NCI-H526 (cell line): Measurements from ENCODE around the gene EXOC4.
"Not testable (repeated sequence)": the region's sequence is repeated elsewhere in the genome, so short reads cannot be mapped to it uniquely, and the experiment has no call there.

ENCODE experiments used
- DNase-seq, 2 experiments: peaks; one replicate each; lab custom pipeline; 2025; lab: John Stamatoyannopoulos, UW

The EXOC4 gene

DNA sequence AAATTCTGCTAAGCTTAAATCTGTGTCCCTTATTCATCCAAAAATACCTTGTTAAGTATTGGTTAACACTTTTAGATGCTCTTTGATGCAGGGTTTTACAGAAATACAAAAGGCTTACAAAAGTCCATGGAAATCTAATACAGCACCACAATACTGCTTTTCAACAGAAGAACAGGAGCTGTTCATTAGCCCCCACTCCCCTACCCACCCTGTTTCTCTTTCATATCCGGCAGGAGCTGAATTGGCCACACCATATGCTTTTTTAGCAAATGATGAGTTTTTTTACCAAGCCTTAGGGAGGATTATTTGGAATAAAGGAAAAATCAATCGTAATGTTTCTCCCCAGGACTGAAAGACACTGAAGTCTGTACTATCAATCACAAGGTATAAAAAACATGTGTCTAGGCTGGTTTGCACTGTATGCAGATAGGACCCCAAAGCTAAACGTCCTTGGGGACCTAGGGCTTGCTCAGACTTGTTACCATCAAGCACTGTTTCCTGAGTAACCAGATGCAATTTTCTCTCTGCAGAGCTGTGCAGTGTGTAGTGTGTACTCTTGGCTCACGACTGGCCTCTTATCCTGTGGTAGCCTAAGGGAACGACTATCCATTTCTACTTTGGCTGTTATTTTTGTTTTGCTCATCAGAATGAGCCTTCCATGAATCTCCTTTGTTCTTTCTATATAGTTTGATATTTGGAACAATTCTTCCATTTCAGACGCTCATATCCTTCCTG is 731.0 kb downstream of the EXOC4 start:
- DNase-seq = peak; percentile 57 to 69

DNA sequence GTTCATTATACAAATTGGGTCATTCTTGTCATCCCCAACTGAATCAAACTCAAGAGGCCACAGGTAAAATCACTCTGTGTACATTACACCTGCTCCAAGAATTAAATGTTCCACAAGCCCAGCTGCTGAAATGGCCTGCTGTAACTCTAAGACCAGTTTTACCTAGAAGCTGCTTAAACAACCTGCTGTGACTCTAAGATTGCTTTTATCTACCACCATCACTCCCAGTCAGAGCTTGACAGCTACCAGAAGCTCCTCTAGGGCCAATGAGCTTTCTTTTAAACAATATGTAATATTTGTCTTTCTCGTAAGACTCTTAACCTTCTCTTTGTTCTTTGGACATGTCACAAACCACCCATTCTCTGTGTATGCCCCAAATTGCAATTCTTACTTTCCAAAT is 732.4 kb downstream of the EXOC4 start:
- no peak for DNase-seq

DNA sequence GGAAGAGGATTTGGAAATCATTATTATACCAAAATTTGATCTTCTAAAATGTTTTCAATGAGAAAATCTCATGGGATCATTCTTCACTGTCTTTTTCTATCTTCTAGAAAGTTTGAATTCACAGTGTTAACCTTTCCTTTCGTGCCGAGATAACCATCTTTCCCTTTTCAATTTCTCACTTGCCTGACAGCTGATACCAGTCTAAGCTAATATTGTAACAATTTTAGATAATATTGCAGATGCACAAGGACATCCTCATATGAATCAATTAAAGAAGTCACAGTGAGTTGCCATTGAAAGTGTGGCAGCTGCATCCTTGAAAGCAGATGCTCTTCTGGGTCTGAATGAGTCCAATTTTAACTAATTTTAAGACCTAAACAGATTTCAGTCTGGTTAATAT is 734.7 kb downstream of the EXOC4 start:
- DNase-seq = no peak

DNA sequence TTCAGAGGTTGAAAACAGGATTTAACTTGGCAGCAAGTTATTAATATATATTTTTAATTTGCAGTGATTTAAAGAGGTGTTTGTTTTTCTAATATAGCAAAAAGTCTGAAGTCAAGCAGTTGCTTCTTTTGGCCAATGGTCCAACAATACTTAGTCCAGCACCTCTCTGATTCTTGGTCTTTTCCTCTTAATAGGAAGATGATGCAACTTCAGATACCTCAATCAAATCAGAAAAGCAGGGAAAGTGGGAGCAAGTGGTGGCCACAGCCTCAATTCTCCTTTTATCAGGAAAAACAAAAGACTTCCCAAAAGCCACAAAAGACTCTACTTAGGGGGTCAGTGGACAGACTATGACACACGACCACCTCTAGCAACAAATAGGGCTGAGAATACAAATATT is 740.7 kb downstream of the EXOC4 start:
- no peak for DNase-seq

DNA sequence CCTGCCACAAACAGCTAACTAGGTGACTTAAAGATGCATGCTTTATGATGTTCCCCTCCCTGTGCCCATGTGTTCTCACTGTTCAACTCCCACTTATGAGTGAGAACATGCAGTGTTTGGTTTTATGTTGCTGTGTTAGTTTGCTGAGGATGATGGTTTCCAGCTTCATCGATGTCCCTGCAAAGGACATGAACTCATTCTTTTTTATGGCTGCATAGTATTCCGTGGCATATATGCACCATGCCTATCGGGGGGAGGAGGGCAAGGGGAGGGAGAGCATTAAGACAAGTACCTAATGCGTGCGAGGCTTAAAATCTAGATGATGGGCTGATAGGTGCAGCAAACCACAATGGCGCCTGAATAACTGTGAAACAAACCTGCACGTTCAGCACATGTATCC is 741.2 kb downstream of the EXOC4 start:
- DNase-seq = not testable (repeated sequence)

DNA sequence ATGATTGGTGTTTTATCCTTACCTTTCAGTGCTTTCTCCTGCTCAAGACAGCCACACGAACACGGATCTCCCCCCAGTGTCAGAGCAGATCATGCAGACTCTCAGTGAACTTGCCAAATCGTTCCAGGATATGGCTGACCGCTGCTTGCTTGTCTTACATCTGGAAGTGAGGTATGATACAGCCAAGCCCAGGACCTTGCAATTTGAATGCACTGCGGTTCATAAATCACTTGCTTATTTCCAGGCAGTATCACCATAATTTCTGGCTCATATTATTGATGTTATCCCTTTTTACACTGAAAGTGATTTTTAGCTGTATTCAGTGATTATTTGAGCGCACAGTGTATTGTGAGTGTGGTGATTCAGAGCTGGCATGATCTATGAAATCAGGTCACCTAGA is 744.6 kb downstream of the EXOC4 start:
- DNase-seq = no peak

DNA sequence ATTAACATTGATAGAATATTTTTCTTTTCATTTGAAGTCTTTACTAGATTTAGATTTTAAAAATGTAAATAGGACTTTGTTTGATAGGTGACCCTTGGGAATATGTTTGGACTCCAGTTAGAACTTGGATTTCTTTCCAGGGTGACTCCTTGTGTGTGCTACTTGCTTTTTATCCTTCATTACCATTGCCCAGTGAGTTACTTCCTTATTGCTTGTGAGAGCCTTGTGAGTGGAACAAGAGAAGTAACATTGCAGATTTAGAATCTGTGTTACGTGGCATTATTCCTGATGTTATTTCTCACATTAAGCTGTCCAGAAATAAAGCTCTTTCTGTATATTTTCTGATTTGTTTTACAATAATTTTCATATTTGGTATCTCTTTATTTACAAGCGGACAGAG is 746.3 kb downstream of the EXOC4 start:
- no peak for DNase-seq

DNA sequence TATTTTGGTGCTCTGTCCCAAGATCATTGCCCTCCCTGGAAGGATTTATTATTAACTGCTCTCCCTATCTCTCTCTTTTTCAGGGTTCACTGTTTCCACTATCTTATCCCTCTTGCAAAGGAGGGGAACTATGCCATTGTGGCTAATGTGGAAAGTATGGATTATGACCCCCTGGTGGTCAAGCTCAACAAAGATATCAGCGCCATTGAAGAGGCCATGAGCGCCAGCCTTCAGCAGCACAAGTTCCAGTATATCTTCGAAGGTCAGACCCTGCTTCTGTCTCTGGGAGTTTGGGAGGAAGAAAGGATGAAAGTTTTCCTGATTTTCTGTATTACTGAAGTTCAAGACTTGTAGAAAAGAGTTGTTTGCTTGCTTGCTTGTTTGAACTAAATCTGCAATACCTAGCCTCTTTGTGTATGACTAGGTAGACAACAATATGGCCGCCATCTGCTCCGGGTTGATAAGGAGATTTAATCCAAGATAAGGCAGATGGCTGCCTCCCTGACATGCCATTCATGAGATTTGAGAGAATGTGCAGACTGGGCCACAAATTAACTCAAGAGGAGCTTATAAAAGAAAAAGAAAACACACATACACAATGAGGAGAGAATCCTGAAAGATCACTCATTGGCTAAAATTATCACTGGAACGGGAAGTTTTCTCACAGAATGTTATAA is 752.1 kb downstream of the EXOC4 start:
- no peak for DNase-seq

DNA sequence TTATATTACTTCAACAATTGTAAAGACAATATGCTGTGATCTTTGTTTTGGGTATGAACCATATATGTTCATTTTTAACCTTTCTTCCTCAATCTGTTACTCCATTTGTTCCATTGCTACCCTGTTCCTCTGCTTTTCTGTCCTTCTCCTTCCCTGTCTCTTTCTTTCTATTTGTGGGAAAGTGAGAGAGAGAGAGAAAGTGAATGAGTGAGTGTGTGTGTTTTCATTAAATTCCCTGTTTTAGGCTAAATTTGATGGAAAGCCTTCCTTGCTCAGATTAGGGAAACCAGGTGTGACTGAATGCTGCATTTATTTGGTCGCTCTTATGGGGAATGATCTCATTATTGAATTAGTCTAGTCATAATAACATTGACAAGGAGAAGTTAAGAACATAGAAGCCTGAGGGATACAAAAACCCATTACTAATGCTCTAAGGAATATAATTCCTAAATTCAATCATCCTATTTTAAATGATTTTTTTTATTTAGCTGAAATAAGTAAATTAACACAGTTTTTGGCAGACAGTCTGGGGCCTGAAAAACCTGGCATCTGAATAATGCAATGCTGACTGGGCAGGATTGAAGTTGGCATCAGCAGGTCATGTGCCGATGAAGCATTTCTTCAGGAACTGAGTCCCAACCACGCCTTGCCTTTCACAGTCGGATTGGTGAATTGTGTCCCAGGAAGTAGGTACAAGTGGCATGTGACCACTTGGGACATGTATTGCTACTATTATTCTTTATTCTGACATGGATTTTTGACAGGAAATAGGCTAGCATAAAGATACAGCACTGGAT is 756.6 kb downstream of the EXOC4 start:
- no peak for DNase-seq

DNA sequence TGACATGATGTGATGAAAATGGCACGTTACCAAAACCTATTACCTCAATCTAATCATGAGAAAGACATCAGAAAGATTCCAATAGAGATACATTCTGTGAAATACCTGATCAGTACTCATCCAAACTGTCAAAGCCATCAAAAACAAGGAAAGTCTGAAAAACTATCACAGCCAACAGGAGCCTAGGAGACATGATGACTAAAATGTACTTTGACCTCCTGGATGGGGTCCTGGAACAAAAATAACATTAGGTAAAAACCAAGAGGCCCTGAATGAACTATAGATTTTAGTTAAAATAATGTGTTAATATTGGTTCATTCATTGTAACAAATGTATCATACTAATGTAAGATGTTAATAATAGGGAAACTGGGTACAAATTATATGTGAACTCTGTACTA is 760.4 kb downstream of the EXOC4 start:
- no peak for DNase-seq

DNA sequence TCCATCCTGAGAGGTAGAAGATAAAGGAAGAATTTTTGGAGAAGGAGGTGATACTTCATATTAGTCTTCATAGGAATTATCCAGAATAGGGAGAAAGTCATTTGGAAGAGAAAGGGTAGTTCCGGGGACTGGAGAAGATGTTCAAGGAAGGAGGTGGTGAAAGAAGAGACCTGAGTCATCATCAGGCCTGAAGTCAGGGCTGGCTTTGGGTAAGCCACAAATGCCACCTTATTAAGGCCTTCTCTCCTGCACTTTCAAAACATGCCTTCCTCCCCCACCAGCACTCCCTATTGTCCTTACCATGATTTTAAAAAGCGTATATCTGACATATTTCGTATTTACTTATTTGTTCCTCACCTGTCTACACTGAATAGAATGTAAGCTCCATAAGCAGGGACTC is 762.1 kb downstream of the EXOC4 start:
- DNase-seq = no peak

DNA sequence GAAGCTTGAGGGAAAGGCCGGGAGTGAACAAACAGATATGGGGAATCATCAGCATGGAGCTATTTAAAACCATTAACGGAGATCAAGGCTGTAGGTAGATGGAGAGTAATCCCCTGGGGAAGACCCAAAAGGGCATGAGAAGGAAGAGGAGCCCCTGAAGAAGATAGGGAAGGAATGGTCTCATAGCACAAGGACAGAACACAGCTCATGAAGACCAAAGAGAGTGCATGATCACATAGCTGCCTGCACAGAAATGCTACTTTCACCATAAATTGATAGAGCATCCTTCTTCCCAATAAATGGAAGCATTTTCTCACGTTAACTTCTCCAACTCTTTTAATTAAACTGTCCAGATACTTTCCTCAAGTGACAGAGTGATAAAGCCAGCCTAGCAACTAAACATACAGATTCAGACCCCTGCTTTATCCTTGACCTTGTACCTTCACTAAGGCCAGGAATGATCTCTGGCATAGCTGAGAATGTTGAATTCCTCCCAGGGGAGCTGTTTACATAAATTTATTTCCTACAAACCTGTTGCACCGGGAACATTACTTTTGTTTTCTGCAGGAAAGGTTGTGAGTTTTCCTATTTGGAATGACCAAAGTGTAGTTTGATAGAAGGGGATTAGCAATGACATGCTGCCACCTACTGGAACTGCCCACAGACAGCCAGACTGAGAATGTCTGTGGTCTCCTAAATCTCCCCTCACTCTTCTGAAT is 763.5 kb downstream of the EXOC4 start:
- peak; percentile 44 to 76 for DNase-seq

DNA sequence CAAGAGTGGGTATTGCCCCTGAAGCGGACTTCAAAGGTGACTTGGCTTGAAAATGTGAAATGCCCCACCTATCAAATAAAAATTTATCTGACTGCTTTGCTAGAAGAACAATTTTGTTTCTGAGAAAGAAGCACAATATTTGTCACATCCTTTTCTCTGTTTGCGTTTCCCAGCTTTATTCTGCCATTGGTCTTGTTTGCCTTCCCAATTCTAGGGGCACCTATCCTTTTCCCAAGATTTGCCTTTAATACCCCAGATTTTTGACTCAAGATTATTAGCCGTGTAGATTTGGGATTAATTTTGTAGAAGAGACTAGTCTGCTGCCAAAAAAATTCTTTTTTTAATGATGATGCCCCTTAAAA is 764.0 kb downstream of the EXOC4 start:
- DNase-seq = no peak

DNA sequence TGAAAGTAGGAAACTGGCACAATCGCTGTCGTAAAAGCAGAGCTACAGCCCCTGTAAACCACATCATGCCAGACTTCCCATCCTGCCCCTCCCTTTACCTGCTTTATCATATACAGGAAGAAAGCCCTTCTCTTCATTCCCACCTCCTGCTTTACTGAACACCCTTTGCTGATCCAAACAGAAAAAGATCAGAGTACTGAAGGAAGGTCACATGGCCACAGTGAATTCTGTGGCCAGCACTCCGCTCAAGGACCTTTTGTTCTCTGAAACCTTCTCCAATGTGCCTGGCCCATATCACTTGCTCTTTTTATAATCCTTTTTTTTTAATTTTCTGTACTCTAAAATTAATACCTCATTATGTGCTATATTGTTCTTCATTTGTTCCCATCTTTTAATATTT is 765.4 kb downstream of the EXOC4 start:
- DNase-seq = no peak

DNA sequence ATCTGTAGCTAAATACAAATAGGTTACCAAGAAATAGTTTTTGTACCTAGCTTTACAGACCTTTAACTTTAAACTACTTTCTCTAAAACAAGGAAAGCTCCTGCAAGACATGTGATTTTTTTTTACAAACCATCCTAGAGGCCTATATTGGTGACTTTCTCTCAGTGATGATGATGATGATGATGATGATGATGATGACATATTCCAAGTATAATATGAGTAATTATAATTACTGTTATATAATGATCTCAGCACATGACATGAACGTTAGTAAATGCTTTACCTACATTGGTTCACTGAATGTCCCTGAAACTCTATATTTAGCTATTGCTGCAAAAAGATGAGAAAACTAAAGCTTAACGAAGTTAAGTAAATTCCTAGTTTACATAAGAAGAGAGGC is 766.4 kb downstream of the EXOC4 start:
- no peak for DNase-seq

DNA sequence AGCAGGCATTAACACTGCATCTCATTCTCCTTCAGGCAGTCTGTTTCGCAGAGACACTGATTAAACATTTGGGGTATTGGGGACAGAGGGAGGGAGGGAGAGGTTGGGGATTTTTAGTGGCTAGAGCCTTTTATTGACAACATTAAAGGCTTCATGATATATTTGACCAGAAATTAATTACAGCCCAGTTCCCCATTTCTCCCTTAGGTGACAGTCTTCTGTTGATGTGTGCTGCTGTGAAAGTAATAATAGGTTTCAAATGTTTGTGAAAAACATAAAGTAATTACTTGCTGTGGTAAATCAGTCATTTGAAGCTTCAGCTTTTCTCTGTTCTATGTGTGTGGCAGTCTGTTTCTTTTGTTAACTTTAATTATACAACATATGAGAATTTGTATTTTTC is 769.0 kb downstream of the EXOC4 start:
- no peak for DNase-seq

DNA sequence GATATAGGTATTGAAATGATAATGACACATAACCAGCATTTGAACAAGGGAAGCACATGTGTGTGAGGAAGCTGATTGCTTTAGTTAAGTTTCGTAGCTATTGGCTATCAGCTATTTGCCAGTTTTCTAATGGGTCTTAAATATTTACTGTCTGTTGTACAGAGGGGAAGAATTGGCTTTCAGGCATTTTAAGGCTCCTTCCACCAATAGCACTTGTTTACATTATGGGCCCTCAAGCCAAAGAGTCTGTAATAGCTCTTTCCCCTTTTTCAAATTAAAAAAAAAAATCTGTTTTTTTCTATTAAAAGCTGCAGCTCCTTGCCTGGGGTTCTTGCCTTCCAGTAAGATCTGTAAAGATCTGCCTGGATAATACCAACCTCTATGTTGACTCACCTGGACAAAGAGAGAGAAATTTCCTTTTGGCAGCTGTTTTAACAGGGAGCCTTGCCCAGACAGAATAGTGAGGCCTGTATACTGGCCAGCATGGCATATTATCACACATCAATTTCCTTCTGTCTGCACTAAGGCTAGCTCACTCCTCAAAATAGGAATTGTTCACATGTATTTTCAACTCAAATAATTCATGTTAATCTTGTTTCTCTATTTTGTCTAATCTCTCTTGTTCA is 769.5 kb downstream of the EXOC4 start:
- no peak for DNase-seq

DNA sequence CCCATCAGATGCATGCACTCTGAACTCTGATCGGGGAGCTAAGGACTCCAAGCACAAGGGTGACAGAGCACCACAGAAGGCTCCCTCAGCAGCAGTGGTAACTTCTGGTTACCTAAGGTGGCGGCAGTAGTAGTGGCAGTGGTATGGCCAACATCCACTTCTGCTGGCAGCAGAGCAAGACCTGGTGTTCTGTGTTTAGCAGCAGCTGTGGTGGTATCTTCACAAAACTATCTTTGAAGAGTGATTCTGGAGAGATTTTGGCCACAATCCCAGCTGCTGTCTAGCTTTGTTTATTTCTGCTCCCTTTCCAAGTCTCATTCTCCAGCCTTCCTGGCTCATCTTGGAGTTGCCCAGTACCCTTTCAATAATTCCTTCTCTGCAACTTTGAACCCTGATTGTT is 771.9 kb downstream of the EXOC4 start:
- DNase-seq = no peak

DNA sequence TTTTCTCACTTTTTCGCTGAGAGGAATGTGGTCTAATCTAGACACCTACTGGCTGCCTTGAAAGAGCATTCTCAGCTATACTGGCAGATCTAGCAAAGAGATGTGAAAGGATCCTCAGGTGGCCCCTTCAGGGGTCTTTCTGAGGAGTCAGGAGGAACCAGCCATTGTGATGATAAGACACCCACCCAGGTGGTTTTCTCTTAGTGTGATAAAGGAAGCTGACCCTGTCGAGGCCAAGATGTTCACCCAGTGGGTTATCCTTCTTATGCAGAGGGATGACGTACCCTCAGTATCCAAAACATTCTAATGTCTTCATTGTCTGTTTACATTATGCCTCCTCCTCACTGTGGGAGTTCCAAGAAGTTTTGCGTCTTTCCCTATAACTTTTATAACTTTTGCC is 776.0 kb downstream of the EXOC4 start:
- no peak for DNase-seq

DNA sequence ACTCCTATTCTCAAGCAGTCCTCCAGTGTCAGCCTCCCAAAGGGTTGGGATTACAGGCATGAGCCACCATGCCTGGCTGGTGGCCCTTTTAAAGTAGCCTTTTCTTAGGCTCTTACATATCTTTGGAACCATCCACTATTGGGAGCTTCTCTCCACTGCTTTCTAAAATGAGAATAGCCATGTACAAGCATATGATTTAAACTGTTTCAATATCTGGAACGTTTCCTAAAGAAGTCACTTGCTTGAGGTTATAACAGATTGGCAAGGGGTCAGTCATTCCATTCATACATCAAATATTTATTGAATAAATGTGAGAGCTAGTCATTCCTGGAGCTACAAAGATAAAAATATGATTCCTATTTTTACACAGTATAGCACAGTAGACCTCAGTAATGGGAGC is 776.9 kb downstream of the EXOC4 start:
- no peak for DNase-seq

DNA sequence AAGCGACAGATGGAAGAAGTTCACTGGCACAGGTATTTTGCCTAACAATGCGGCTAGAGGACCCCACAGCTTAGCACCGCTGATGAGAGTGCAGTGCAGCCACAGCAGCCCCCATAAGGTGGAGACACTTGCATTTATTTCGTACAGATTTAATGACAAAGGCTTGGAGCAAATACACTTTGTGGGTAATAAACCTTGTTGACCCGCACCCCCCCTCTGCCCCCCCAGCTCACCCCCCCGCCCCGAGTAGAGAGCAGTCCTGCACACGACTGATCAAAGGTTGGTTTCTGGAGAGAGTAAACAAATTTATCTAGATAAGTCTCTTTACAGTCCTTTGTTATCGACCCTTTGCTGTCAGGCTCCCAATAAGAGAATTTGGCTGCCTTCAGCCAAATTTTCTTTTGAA is 777.6 kb downstream of the EXOC4 start:
- DNase-seq = peak in 1 of 2 experiments; percentile 10
